Measurements from ENCODE around the gene PFKFB3.
A peak's percentile ranks its signal among the peaks of the same experiment; 100 is the strongest.
"Not testable (repeated sequence)": the region's sequence is repeated elsewhere in the genome, so short reads cannot be mapped to it uniquely, and the experiment has no call there.

Gene PFKFB3

DNA sequence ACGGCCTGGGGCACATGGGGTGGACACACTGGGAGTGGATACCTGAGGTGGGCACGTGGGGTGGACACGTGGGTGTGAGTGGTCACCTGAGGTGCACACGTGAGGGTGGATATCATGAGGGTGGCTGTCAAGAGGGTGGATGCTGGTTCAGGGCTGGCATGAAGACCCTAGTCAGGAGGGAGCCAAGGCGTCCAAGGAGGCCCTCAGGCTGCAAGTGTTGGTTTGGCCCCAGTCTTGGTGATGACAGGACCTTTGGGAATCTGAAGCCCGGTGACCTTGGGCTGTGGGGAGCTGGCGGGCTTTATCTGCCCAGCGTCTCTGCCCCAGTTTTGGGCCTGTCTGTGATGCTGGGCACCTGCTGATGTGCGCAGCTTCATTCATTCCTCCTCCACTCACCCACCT, 24.9 kb upstream of the PFKFB3 start:
- H3K36me3 ChIP-seq (ENCODE audit: control insufficient read depth in 5 of 5, insufficient read depth in 5 of 5, low read length in 5 of 5), result no peaks in the 10 kb centered on the region
- no peak overlapping the region for H3K4me3 ChIP-seq (ENCODE audit: low read depth in 1 of 5, low read length in 5 of 5)
- H3K27ac ChIP-seq (ENCODE audit: low read depth, low read length), result peak overlapping the region; percentile 91
- H3K9me3 ChIP-seq (ENCODE audit: control insufficient read depth in 5 of 5, low read length in 5 of 5), result no peaks in the 10 kb centered on the region
- peaks cover 3 to 84% (median 75%) of the 10 kb centered on the region in 5 donors for H3K4me1 ChIP-seq (ENCODE audit: control insufficient read depth in 5 of 5, insufficient read depth in 5 of 5, low read length in 5 of 5)
- H3K27me3 ChIP-seq (ENCODE audit: control insufficient read depth in 5 of 5, insufficient read depth in 4 of 5, low read length in 5 of 5), result no peaks in the 10 kb centered on the region
- peak overlapping the region in 1 of 5 donors; percentile 54 for H3K9ac ChIP-seq (ENCODE audit: low read length in 5 of 5)

- H3K27me3 ChIP-seq (ENCODE audit: control insufficient read depth in 5 of 5, insufficient read depth in 4 of 5, low read length in 5 of 5), result no peaks in the 10 kb centered on the region
- peak overlapping the region in 2 of 5 donors; percentile 27 to 54 for H3K9ac ChIP-seq (ENCODE audit: low read length in 5 of 5)
- H3K4me1 ChIP-seq (ENCODE audit: control insufficient read depth in 5 of 5, insufficient read depth in 5 of 5, low read length in 5 of 5), result peaks cover 0 to 81% (median 71%) of the 10 kb centered on the region in 5 donors
- H3K9me3 ChIP-seq (ENCODE audit: control insufficient read depth in 5 of 5, low read length in 5 of 5), result no peaks in the 10 kb centered on the region
- H3K27ac ChIP-seq (ENCODE audit: low read depth, low read length), result peak overlapping the region; percentile 91
- no peaks in the 10 kb centered on the region for H3K36me3 ChIP-seq (ENCODE audit: control insufficient read depth in 5 of 5, insufficient read depth in 5 of 5, low read length in 5 of 5)
- no peak overlapping the region for H3K4me3 ChIP-seq (ENCODE audit: low read depth in 1 of 5, low read length in 5 of 5)
These were observed 24.2 kb upstream of the PFKFB3 start for GRCh38 chr10:6178581-6178980.

DNA sequence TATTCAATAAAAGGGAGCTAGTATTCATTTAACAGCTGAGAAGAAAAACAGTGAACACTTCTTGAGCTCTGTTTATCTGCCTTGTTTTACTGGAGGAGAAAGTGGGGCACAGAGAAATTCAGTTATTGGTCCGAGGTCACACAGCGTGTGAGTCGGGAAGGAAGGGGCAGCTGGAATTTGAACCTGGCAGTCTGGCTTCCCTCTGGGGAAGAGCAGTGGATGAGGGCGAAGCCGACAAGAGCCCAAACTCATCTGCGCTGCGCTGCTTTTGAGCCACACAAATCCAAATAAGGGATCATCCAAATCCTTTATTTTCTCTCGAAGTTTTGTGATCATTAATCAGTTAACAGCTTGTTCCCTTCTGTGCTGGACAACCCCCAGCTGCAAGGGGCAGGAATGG, 23.7 kb upstream of the PFKFB3 start:
- Histone ChIP-seq H3K9me3 (ENCODE audit: control insufficient read depth in 5 of 5, low read length in 5 of 5) (no peaks in the 10 kb centered on the region), H3K4me1 (ENCODE audit: control insufficient read depth in 5 of 5, insufficient read depth in 5 of 5, low read length in 5 of 5) (peaks cover 0 to 77% (median 66%) of the 10 kb centered on the region in 5 donors), H3K27ac (ENCODE audit: low read depth, low read length) (peak overlapping the region; percentile 91), H3K27me3 (ENCODE audit: control insufficient read depth in 5 of 5, insufficient read depth in 4 of 5, low read length in 5 of 5) (no peaks in the 10 kb centered on the region), H3K4me3 (ENCODE audit: low read depth in 1 of 5, low read length in 5 of 5) (no peak overlapping the region), H3K9ac (ENCODE audit: low read length in 5 of 5) (peak overlapping the region in 2 of 5 donors; percentile 27 to 54), H3K36me3 (ENCODE audit: control insufficient read depth in 5 of 5, insufficient read depth in 5 of 5, low read length in 5 of 5) (no peaks in the 10 kb centered on the region)

- Histone ChIP-seq H3K9me3 (ENCODE audit: control insufficient read depth in 5 of 5, low read length in 5 of 5) (no peaks in the 10 kb centered on the region), H3K36me3 (ENCODE audit: control insufficient read depth in 5 of 5, insufficient read depth in 5 of 5, low read length in 5 of 5) (no peaks in the 10 kb centered on the region), H3K27ac (ENCODE audit: low read depth, low read length) (peak overlapping the region; percentile 54), H3K4me1 (ENCODE audit: control insufficient read depth in 5 of 5, insufficient read depth in 5 of 5, low read length in 5 of 5) (peaks cover 0 to 63% (median 51%) of the 10 kb centered on the region in 5 donors), H3K27me3 (ENCODE audit: control insufficient read depth in 5 of 5, insufficient read depth in 4 of 5, low read length in 5 of 5) (no peaks in the 10 kb centered on the region), H3K4me3 (ENCODE audit: low read depth in 1 of 5, low read length in 5 of 5) (no peak overlapping the region), H3K9ac (ENCODE audit: low read length in 5 of 5) (no peak overlapping the region)
These were observed 22.1 kb upstream of the PFKFB3 start for GRCh38 chr10:6180480-6181110.

DNA sequence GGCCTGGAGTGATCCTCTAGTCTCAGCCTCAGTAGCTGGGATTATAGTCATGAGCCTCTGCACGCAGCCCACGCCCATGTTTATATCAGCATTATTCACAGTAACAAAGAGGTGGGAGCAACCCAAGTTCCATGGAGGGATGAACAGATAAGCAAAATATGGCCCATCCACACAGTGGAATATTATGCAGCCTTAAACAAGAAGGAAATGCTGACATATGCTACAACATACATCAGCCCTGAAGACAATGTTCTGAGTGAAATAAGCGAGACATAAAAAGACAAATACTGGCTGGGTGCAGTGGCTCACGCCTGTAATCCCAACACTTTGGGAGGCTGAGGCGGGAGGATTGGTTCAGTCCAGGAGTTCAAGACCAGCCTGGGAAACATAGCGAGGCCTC, 21.5 kb upstream of the PFKFB3 start:
- H3K27me3 ChIP-seq (ENCODE audit: control insufficient read depth in 5 of 5, insufficient read depth in 4 of 5, low read length in 5 of 5), result no peaks in the 10 kb centered on the region
- H3K9ac ChIP-seq (ENCODE audit: low read length in 5 of 5), result no peak overlapping the region
- peak overlapping the region; percentile 54 for H3K27ac ChIP-seq (ENCODE audit: low read depth, low read length)
- H3K36me3 ChIP-seq (ENCODE audit: control insufficient read depth in 5 of 5, insufficient read depth in 5 of 5, low read length in 5 of 5), result no peaks in the 10 kb centered on the region
- no peak overlapping the region for H3K4me3 ChIP-seq (ENCODE audit: low read depth in 1 of 5, low read length in 5 of 5)
- no peaks in the 10 kb centered on the region for H3K9me3 ChIP-seq (ENCODE audit: control insufficient read depth in 5 of 5, low read length in 5 of 5)
- H3K4me1 ChIP-seq (ENCODE audit: control insufficient read depth in 5 of 5, insufficient read depth in 5 of 5, low read length in 5 of 5), result peaks cover 0 to 56% (median 44%) of the 10 kb centered on the region in 5 donors

DNA sequence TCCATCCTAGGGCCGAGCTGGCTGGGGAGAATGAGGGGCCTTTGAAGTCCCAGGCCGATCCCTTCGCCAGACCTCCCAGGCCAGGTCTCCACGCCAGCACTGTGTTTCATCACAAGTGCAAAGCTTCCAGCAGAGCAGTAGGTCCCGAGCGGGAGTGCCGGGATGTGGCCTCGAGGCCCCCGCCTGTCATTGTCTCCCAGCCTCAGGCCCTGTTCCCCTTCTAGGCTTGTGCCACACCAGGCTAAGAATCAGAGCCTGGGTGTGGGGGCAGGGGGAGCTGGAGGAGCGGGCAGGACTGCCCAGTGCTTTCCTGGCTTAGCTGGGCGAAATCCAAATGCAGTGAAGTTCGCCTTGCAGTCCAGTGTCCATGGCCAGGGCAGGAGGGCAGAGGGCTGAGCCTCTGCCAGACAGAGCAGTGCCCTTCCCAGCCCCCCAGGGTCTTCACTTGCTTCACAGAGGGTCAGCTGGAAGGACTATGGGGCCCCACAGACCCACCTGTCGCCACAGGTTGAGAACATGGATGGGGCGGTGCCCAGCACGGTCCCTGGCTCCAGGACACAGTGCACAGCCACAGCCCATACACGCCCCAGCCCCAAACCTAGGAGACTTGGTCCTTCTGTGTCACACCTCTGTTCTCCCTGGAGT, 20.2 kb upstream of the PFKFB3 start:
- H3K4me3 ChIP-seq (ENCODE audit: low read depth in 1 of 5, low read length in 5 of 5), result no peak overlapping the region
- no peaks in the 10 kb centered on the region for H3K36me3 ChIP-seq (ENCODE audit: control insufficient read depth in 5 of 5, insufficient read depth in 5 of 5, low read length in 5 of 5)
- H3K27me3 ChIP-seq (ENCODE audit: control insufficient read depth in 5 of 5, insufficient read depth in 4 of 5, low read length in 5 of 5), result no peaks in the 10 kb centered on the region
- peak overlapping the region in 3 of 5 donors; percentile 26 to 63 (median 54) for H3K9ac ChIP-seq (ENCODE audit: low read length in 5 of 5)
- H3K27ac ChIP-seq (ENCODE audit: low read depth, low read length), result peak overlapping the region; percentile 79
- H3K4me1 ChIP-seq (ENCODE audit: control insufficient read depth in 5 of 5, insufficient read depth in 5 of 5, low read length in 5 of 5), result peaks cover 0 to 55% (median 40%) of the 10 kb centered on the region in 5 donors
- H3K9me3 ChIP-seq (ENCODE audit: control insufficient read depth in 5 of 5, low read length in 5 of 5), result no peaks in the 10 kb centered on the region

GRCh38 chr10:6185039-6185716, 17.6 kb upstream of the PFKFB3 start:
- H3K27me3 ChIP-seq (ENCODE audit: control insufficient read depth in 5 of 5, insufficient read depth in 4 of 5, low read length in 5 of 5), result no peaks in the 10 kb centered on the region
- H3K9me3 ChIP-seq (ENCODE audit: control insufficient read depth in 5 of 5, low read length in 5 of 5), result no peaks in the 10 kb centered on the region
- H3K27ac ChIP-seq (ENCODE audit: low read depth, low read length), result peak overlapping the region; percentile 65
- peak overlapping the region in 1 of 5 donors; percentile 17 for H3K9ac ChIP-seq (ENCODE audit: low read length in 5 of 5)
- H3K4me1 ChIP-seq (ENCODE audit: control insufficient read depth in 5 of 5, insufficient read depth in 5 of 5, low read length in 5 of 5), result peaks cover 0 to 43% (median 33%) of the 10 kb centered on the region in 5 donors
- no peaks in the 10 kb centered on the region for H3K36me3 ChIP-seq (ENCODE audit: control insufficient read depth in 5 of 5, insufficient read depth in 5 of 5, low read length in 5 of 5)
- no peak overlapping the region for H3K4me3 ChIP-seq (ENCODE audit: low read depth in 1 of 5, low read length in 5 of 5)

- H3K4me3 ChIP-seq (ENCODE audit: low read depth in 1 of 5, low read length in 5 of 5), result no peak overlapping the region
- peak overlapping the region; percentile 59 for H3K27ac ChIP-seq (ENCODE audit: low read depth, low read length)
- H3K9ac ChIP-seq (ENCODE audit: low read length in 5 of 5), result no peak overlapping the region
- H3K27me3 ChIP-seq (ENCODE audit: control insufficient read depth in 5 of 5, insufficient read depth in 4 of 5, low read length in 5 of 5), result no peaks in the 10 kb centered on the region
- no peaks in the 10 kb centered on the region for H3K36me3 ChIP-seq (ENCODE audit: control insufficient read depth in 5 of 5, insufficient read depth in 5 of 5, low read length in 5 of 5)
- no peaks in the 10 kb centered on the region for H3K9me3 ChIP-seq (ENCODE audit: control insufficient read depth in 5 of 5, low read length in 5 of 5)
- peaks cover 5 to 52% (median 43%) of the 10 kb centered on the region in 5 donors for H3K4me1 ChIP-seq (ENCODE audit: control insufficient read depth in 5 of 5, insufficient read depth in 5 of 5, low read length in 5 of 5)
These were observed 15.9 kb upstream of the PFKFB3 start for GRCh38 chr10:6186894-6187256.

DNA sequence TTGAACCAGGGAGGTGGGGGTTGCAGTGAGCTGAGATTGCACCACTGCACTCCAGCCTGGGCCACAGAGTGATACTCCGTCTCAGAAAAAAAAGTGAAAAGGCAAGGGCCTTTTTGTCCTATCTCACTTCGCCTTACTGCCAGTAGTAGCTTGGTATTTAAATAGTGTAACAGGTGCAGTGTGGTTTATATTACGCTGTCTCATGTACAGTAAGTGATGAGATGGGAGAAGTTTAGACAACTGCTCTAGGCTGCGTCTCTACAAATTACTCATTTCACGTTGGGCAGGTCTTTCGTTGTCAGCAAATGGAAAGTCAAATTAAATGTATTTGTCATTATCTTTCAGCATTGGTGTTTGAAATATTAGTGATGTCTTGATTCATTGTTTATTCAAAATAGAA, 15.5 kb upstream of the PFKFB3 start:
- Histone ChIP-seq H3K4me1 (ENCODE audit: control insufficient read depth in 5 of 5, insufficient read depth in 5 of 5, low read length in 5 of 5) (peaks cover 5 to 52% (median 43%) of the 10 kb centered on the region in 5 donors), H3K27ac (ENCODE audit: low read depth, low read length) (peak overlapping the region; percentile 59), H3K27me3 (ENCODE audit: control insufficient read depth in 5 of 5, insufficient read depth in 4 of 5, low read length in 5 of 5) (no peaks in the 10 kb centered on the region), H3K9me3 (ENCODE audit: control insufficient read depth in 5 of 5, low read length in 5 of 5) (no peaks in the 10 kb centered on the region), H3K4me3 (ENCODE audit: low read depth in 1 of 5, low read length in 5 of 5) (no peak overlapping the region), H3K9ac (ENCODE audit: low read length in 5 of 5) (no peak overlapping the region), H3K36me3 (ENCODE audit: control insufficient read depth in 5 of 5, insufficient read depth in 5 of 5, low read length in 5 of 5) (no peaks in the 10 kb centered on the region)

DNA sequence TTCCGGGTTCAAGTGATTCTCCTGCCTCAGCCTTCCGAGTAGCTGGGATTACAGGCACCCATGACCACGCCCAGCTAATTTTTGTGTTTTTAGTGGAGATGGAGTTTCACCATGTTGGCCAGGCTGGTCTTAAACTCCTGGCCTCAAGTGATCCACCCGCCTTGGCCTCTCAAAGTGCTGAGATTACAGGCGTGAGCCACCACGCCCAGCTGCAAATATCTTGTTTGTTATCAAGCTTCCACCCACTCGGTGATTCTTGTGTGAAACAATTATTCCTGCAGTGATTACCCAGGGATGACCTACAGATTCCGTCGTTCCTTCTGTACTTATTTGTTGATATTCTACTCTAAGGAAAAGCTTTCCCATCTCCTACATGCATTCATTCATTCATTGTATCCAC, 12.7 kb upstream of the PFKFB3 start:
- not testable (repeated sequence) for H3K27me3 ChIP-seq (ENCODE audit: control insufficient read depth in 5 of 5, insufficient read depth in 4 of 5, low read length in 5 of 5); H3K9ac ChIP-seq (ENCODE audit: low read length in 5 of 5); H3K36me3 ChIP-seq (ENCODE audit: control insufficient read depth in 5 of 5, insufficient read depth in 5 of 5, low read length in 5 of 5); H3K9me3 ChIP-seq (ENCODE audit: control insufficient read depth in 5 of 5, low read length in 5 of 5); H3K4me3 ChIP-seq (ENCODE audit: low read depth in 1 of 5, low read length in 5 of 5); H3K27ac ChIP-seq (ENCODE audit: low read depth, low read length)
- peaks cover 6 to 67% (median 58%) of the 10 kb centered on the region in 5 donors for H3K4me1 ChIP-seq (ENCODE audit: control insufficient read depth in 5 of 5, insufficient read depth in 5 of 5, low read length in 5 of 5)

Measured in subcutaneous abdominal adipose tissue (tissue), 5 donors.